Common myeloid progenitor, CD34-positive (primary cell): ENCODE results near the gene OVCH1.
"Not testable (repeated sequence)": the region's sequence is repeated elsewhere in the genome, so short reads cannot be mapped to it uniquely, and the experiment has no call there.

Experiments
- CTCF ChIA-PET: fragments of 350-600 bp; sonication (Branson Sonifier 250); formaldehyde crosslinking; loops from one replicate; lab custom pipeline; 2021; ENCODE audit warnings: antibody characterized with exemption; lab: Charles Lee
- POLR2A ChIA-PET: fragments of 350-600 bp; sonication (Branson Sonifier 250); formaldehyde crosslinking; loops from one replicate; lab custom pipeline; 2021; ENCODE audit warnings: antibody characterized with exemption; lab: Charles Lee
- DNase-seq, 3 donors: peaks; one replicate each; pipeline versions ENCODE4 v3.0.0 to v3.0.0-alpha.2; 2013
- H3K27ac ChIP-seq, 2 experiments: 1 replicate in 1 of 2; 2 replicates in 1 of 2; pipeline ENCODE4 v1.7.0; 2013; ENCODE audit warnings: inconsistent platforms in 2 of 2, low read length in 2 of 2, mild to moderate bottlenecking in 2 of 2, low read depth in 1 of 2, moderate library complexity in 1 of 2; ENCODE audit not compliant: severe bottlenecking in 2 of 2, insufficient read depth in 1 of 2, poor library complexity in 1 of 2
- H3K27me3 ChIP-seq, 5 experiments: replicated peaks in 2 of 5; 1 replicate in 3 of 5; 2 replicates in 2 of 5; pipeline versions ENCODE4 v1.6.1 to v1.7.0; 2013; ENCODE audit warnings: low read length in 4 of 5, mild to moderate bottlenecking in 2 of 5, moderate library complexity in 2 of 5, inconsistent platforms in 1 of 5; ENCODE audit not compliant: insufficient read depth in 5 of 5, control insufficient read depth in 4 of 5
- H3K36me3 ChIP-seq, 4 experiments: 1 replicate in 2 of 4; 2 replicates in 2 of 4; pipeline versions ENCODE4 v1.6.1 to v1.7.0; 2013; ENCODE audit warnings: low read length in 3 of 4, control low read depth in 1 of 4, mild to moderate bottlenecking in 1 of 4; ENCODE audit not compliant: control insufficient read depth in 4 of 4, insufficient read depth in 4 of 4
- H3K4me1 ChIP-seq, 4 experiments: 1 replicate in 3 of 4; 2 replicates in 1 of 4; pipeline versions ENCODE4 v1.6.1 to v1.7.1; 2013; ENCODE audit warnings: low read length in 3 of 4, mild to moderate bottlenecking in 3 of 4, control low read depth in 1 of 4, inconsistent platforms in 1 of 4, moderate library complexity in 1 of 4; ENCODE audit not compliant: control insufficient read depth in 4 of 4, insufficient read depth in 4 of 4; ENCODE audit errors: control extremely low read depth in 1 of 4
- H3K4me3 ChIP-seq, 7 experiments: 1 replicate in 4 of 7; 2 replicates in 3 of 7; pipeline versions ENCODE4 v1.5.1 to v1.7.0; 2013; ENCODE audit warnings: mild to moderate bottlenecking in 7 of 7, low read length in 6 of 7, moderate library complexity in 6 of 7, inconsistent platforms in 2 of 7, low read depth in 2 of 7, control low read depth in 1 of 7; ENCODE audit not compliant: insufficient read depth in 4 of 7, control insufficient read depth in 1 of 7; ENCODE audit errors: extremely low read depth in 1 of 7
- H3K9me3 ChIP-seq, 5 experiments: 1 replicate in 4 of 5; 2 replicates in 1 of 5; pipeline versions ENCODE4 v1.6.1 to v1.7.1; 2013; ENCODE audit warnings: low read length in 4 of 5, mild to moderate bottlenecking in 2 of 5, inconsistent platforms in 1 of 5, low read depth in 1 of 5, moderate library complexity in 1 of 5; ENCODE audit not compliant: control insufficient read depth in 4 of 5, insufficient read depth in 2 of 5; ENCODE audit errors: control extremely low read depth in 1 of 5
- WGBS: methylation state at CpG from one replicate; pipeline ENCODE4 v1.1.5; 2013; ENCODE audit not compliant: insufficient coverage; 5-methylcytosine and 5-hydroxymethylcytosine counted together

The OVCH1 gene

DNA sequence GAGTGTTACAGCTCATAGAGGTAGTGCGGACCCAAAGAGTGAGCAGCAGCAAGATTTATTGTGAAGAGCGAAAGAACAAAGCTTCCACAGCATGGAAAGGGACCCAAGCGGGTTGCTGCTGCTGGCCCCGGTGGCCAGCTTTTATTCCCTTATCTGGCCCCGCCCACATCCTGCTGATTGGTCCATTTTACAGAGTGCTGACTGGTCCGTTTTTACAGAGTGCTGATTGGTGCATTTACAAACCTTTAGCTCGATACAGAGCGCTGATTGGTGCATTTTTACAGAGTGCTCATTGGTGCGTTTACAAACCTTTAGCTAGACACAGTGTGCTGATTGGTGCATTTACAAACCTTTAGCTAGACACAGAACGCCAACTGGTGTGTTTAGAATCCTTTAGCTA is 60.7 kb downstream of the OVCH1 start:
- H3K27ac ChIP-seq, CTCF ChIA-PET, H3K4me3 ChIP-seq, H3K9me3 ChIP-seq, H3K27me3 ChIP-seq, DNase-seq, H3K4me1 ChIP-seq, POLR2A ChIA-PET, H3K36me3 ChIP-seq: not testable (repeated sequence)
- 98% methylated on average over 9 of the region's 10 CpGs for WGBS

DNA sequence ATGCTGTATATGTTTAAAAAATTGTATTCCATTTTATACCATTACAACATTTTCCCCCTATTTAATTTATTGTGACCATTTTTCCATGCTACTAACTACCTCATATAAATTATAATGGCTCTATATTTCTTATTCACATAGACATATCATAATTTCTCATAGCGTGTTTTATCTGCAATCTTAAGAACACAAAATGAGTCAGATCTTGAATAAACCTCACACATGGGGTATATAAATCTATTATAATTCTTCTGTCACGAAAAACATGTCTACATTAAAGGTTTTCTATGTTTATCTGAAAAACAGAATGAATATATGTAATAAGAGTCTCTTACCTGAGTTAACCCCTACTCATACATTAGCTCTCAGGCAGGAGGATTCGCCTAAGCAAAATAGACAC is 66.0 kb downstream of the OVCH1 start:
- CTCF ChIA-PET, result interaction anchor here (0.5 kb wide), 1 partner anchor 113 kb away, joined by 3 read pairs; no protein-coding TSS in a partner anchor
- DNase-seq, result no peak
- Histone ChIP-seq H3K4me1 (peaks cover 0 to 7% (median 6%) of the 10 kb centered on the region in 4 experiments), H3K27ac (no peak overlapping the region), H3K9me3 (no peaks in the 10 kb centered on the region), H3K27me3 (no peaks in the 10 kb centered on the region), H3K4me3 (no peak overlapping the region), H3K36me3 (no peaks in the 10 kb centered on the region)
- POLR2A ChIA-PET, result no interaction called here
- WGBS, result no CpG with 5 or more reads among the region's 3 CpGs

DNA sequence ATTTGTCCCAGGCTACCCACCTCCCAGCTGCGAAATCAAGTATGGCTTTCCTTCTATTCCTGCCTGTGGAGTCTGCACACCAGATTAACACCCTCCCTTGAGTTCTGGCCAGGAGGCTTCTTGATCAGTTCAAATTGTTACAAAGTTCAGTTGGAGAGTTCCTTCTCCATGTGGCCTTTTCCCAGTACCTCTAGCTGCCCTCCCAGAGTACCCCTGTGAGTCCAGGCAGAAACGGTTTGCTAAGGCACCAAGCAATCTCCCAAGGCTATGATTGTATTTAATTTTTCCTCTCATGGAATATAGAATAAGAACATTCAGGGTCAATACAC is 66.8 kb downstream of the OVCH1 start:
- POLR2A ChIA-PET, result no interaction called here
- no CpG with 5 or more reads among the region's 2 CpGs for WGBS
- Histone ChIP-seq H3K27me3 (no peaks in the 10 kb centered on the region), H3K36me3 (no peaks in the 10 kb centered on the region), H3K9me3 (no peaks in the 10 kb centered on the region), H3K4me1 (peaks cover 0 to 7% (median 6%) of the 10 kb centered on the region in 4 experiments), H3K27ac (no peak overlapping the region), H3K4me3 (no peak overlapping the region)
- DNase-seq, result no peak
- CTCF ChIA-PET, result no interaction called here

DNA sequence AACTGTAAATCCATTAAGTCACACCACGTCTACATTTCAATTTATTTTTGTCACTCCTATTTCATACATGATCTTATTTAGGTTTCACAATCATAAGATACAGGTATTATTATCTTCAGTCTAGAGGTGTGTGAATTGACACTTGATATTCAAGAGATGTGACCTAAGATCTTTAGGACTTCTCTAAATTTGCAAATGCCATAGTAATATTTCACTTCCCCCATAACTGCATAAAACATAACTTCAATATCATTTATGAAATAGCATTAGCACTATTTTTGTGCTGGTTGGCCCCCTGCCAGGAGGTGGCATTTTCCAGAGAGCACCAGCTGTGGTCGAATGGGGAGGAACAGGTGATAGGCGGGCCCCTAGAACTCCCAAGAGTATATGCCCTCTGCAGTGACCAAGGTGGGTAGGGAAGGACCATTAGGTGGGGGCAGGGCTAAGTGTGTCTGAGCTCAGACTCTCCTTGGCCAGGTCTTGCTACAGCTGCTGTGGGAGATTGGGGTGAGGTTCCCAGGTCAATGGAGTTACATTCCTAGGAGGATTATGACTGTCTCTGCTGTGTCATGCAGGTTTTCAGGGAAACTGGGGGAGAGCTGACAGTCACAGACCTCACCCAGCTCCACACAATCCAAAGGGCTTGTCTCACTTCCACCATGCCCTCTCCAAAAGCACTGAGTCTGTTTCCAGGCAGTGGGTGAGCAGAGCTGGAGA is 67.3 kb downstream of the OVCH1 start:
- 100% methylated on average over 2 of the region's 3 CpGs for WGBS
- H3K27ac ChIP-seq, result no peak overlapping the region
- H3K4me3 ChIP-seq, result no peak overlapping the region
- ChIA-PET POLR2A (no interaction called here), CTCF (no interaction called here)
- no peak for DNase-seq
- H3K9me3 ChIP-seq, result no peaks in the 10 kb centered on the region
- H3K36me3 ChIP-seq, result no peaks in the 10 kb centered on the region
- H3K27me3 ChIP-seq, result no peaks in the 10 kb centered on the region
- H3K4me1 ChIP-seq, result peaks cover 0 to 7% (median 6%) of the 10 kb centered on the region in 4 experiments

DNA sequence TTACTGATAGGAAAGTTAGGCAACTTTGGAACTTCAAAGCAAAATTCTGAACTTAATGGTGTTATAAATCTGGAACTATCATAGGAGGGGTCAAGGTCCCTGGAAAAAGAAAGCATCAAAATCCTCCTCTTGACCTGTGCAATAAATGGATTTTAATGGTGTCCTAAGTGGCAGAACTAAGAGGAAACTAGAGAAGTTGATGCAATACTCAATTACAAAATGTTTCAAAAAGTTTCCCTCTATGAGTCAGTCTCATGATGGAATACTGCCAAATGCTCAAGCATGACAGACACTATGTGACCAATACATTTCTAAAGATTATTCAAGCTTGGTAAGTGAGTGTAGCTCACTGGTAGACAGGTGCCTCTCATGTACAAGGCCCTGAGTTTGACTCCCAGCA is 68.9 kb downstream of the OVCH1 start:
- no peaks in the 10 kb centered on the region for H3K9me3 ChIP-seq
- H3K27me3 ChIP-seq, result peaks cover 0 to 2% (median 0%) of the 10 kb centered on the region in 5 experiments
- no peaks in the 10 kb centered on the region for H3K36me3 ChIP-seq
- no peak overlapping the region for H3K27ac ChIP-seq
- DNase-seq, result peak; percentile 14 to 63 (median 52)
- CTCF ChIA-PET, result interaction anchor here (0.8 to 1.4 kb wide), 3 partner anchors 10 to 53 kb away, joined by 3 read pairs; no protein-coding TSS in a partner anchor
- peaks cover 0 to 7% (median 6%) of the 10 kb centered on the region in 4 experiments for H3K4me1 ChIP-seq
- H3K4me3 ChIP-seq, result no peak overlapping the region
- POLR2A ChIA-PET, result no interaction called here

DNA sequence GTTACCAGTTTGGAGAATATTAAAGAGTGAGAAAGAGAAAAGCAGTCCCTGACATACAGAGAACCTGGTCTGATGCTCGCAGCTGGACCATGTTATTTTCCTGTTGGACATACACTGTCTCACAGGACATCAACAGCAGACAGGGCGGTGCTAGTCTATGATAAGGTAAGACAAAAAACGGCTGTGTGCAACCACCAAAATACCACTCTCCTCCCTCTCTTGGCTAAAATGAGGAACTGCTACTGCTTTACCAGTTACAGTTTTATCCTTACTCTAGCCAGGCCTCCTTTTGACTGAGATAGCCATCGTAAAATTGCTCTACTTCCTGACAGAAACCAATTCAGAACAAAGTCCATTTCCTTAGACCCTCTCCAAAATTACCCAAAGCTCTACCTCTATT is 69.5 kb downstream of the OVCH1 start:
- Histone ChIP-seq H3K27me3 (peaks cover 0 to 2% (median 0%) of the 10 kb centered on the region in 5 experiments), H3K27ac (no peak overlapping the region), H3K9me3 (no peaks in the 10 kb centered on the region), H3K4me1 (peaks cover 0 to 7% (median 6%) of the 10 kb centered on the region in 4 experiments), H3K36me3 (no peaks in the 10 kb centered on the region), H3K4me3 (no peak overlapping the region)
- ChIA-PET POLR2A (no interaction called here), CTCF (interaction anchor here (0.8 to 1.4 kb wide), 3 partner anchors 10 to 52 kb away, joined by 3 read pairs; no protein-coding TSS in a partner anchor)
- peak; percentile 40 to 63 (median 61) for DNase-seq
- 2% methylated on average over 4 of the region's 4 CpGs for WGBS

DNA sequence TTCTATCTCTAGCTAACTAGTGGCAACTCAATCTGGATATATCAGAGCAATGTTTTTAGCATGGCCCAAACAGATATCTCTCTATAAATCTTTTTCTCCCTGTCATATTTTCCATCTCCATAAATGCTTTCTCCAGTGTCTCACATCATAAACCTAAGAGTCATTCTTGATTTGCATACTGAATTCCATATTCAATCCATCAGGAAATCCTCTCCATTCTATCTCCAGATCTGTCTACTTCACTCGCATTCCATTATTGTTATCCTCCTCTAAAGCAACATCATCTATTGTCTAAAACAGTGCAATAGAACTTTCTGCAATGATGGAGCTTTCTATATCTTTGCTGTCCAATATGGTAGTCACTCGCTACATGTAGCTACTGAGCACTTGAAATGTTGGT is 71.0 kb downstream of the OVCH1 start:
- Histone ChIP-seq H3K9me3 (no peaks in the 10 kb centered on the region), H3K4me1 (peaks cover 0 to 7% (median 6%) of the 10 kb centered on the region in 4 experiments), H3K36me3 (no peaks in the 10 kb centered on the region), H3K27ac (no peak overlapping the region), H3K4me3 (no peak overlapping the region), H3K27me3 (peaks cover 0 to 2% (median 0%) of the 10 kb centered on the region in 5 experiments)
- DNase-seq, result no peak
- ChIA-PET POLR2A (no interaction called here), CTCF (no interaction called here)
- WGBS, result 100% methylated on average over 1 of the region's 2 CpGs
